Liver (tissue), 9 donors: Measurements from ENCODE around the gene TMEM269. TPM values are rescaled to one million over a fixed set of nuclear protein-coding genes. Genes with fewer than 3 reads are reported as not detected.

Source experiments
- DNase-seq: peaks from one replicate; pipeline ENCODE4 v3.0.0-alpha.2; 2017; ENCODE audit warnings: low spot score
- H3K27ac ChIP-seq, 2 donors: one replicate each; pipeline ENCODE4 v1.7.0; 2013; ENCODE audit warnings: inconsistent platforms in 2 of 2, low read length in 2 of 2, control low read depth in 1 of 2, low read depth in 1 of 2, mild to moderate bottlenecking in 1 of 2
- H3K27me3 ChIP-seq, 4 donors: one replicate each; pipeline versions ENCODE4 v1.6.1 to v1.7.0; 2013; ENCODE audit warnings: low read length in 3 of 4, inconsistent platforms in 1 of 4, mild to moderate bottlenecking in 1 of 4, moderate library complexity in 1 of 4; ENCODE audit not compliant: control insufficient read depth in 4 of 4, insufficient read depth in 4 of 4
- H3K36me3 ChIP-seq, 4 donors: one replicate each; pipeline versions ENCODE4 v1.6.1 to v1.7.0; 2013; ENCODE audit warnings: low read length in 3 of 4, mild to moderate bottlenecking in 3 of 4, low read depth in 1 of 4, moderate library complexity in 1 of 4; ENCODE audit not compliant: control insufficient read depth in 4 of 4, insufficient read depth in 3 of 4
- H3K4me1 ChIP-seq, 4 donors: one replicate each; pipeline versions ENCODE4 v1.6.1 to v1.7.0; 2013; ENCODE audit warnings: low read length in 3 of 4, mild to moderate bottlenecking in 3 of 4, moderate library complexity in 1 of 4; ENCODE audit not compliant: control insufficient read depth in 4 of 4, insufficient read depth in 4 of 4
- H3K4me3 ChIP-seq, 3 donors: one replicate each; pipeline versions ENCODE4 v1.6.1 to v1.7.0; 2013; ENCODE audit warnings: low read length in 3 of 3, control low read depth in 1 of 3, low read depth in 1 of 3, mild to moderate bottlenecking in 1 of 3
- H3K9ac ChIP-seq, 2 donors: one replicate each; pipeline ENCODE4 v1.7.0; 2013; ENCODE audit warnings: low read length in 2 of 2, mild to moderate bottlenecking in 2 of 2, moderate library complexity in 2 of 2, control low read depth in 1 of 2, low read depth in 1 of 2
- H3K9me3 ChIP-seq, 4 donors: one replicate each; pipeline versions ENCODE4 v1.6.1 to v1.7.0; 2013; ENCODE audit warnings: low read length in 3 of 4; ENCODE audit not compliant: control insufficient read depth in 4 of 4
- ATF3 ChIP-seq: IDR thresholded peaks from 2 replicates; pipeline ENCODE4 v1.6.1; 2016; ENCODE audit warnings: antibody characterized with exemption
- CTCF ChIP-seq: fragments of 150-350 bp; IDR thresholded peaks from 2 replicates; pipeline ENCODE4 v1.5.1; 2017; ENCODE audit warnings: improper control_type of control experiment, low read depth, low read length; ENCODE audit not compliant: missing input control
- EGR1 ChIP-seq, 2 donors: IDR thresholded peaks; 2 replicates each; pipeline ENCODE4 v1.6.1; 2016 to 2018; ENCODE audit warnings: antibody characterized with exemption in 2 of 2, low read depth in 2 of 2
- FOXA1 ChIP-seq: IDR thresholded peaks from 2 replicates; pipeline ENCODE4 v1.6.1; 2016; ENCODE audit warnings: antibody characterized with exemption
- FOXA2 ChIP-seq: IDR thresholded peaks from 2 replicates; pipeline ENCODE4 v1.6.1; 2016; ENCODE audit warnings: antibody characterized with exemption
- GABPA ChIP-seq, 2 donors: IDR thresholded peaks in 1 of 2; conservative IDR thresholded peaks in 1 of 2; 2 replicates each; pipeline ENCODE4 v1.6.1; 2016; ENCODE audit warnings: antibody characterized with exemption in 2 of 2, mild to moderate bottlenecking in 1 of 2, moderate library complexity in 1 of 2
- HNF4A ChIP-seq, 2 donors: conservative IDR thresholded peaks; 2 replicates each; pipeline ENCODE4 v1.6.1; 2016; ENCODE audit warnings: antibody characterized with exemption in 2 of 2, mild to moderate bottlenecking in 2 of 2
- HNF4G ChIP-seq: IDR thresholded peaks from 2 replicates; pipeline ENCODE4 v1.6.1; 2016; ENCODE audit warnings: antibody characterized with exemption
- JUND ChIP-seq, 2 donors: IDR thresholded peaks; 2 replicates each; pipeline ENCODE4 v1.6.1; 2016; ENCODE audit warnings: antibody characterized with exemption in 2 of 2
- NR2F2 ChIP-seq: IDR thresholded peaks from 2 replicates; pipeline ENCODE4 v1.6.1; 2016; ENCODE audit warnings: antibody characterized with exemption
- RAD21 ChIP-seq, 2 donors: IDR thresholded peaks; 2 replicates each; pipeline ENCODE4 v1.6.1; 2016; ENCODE audit warnings: antibody characterized with exemption in 2 of 2, mild to moderate bottlenecking in 2 of 2
- REST ChIP-seq: IDR thresholded peaks from 2 replicates; pipeline ENCODE4 v1.6.1; 2016; ENCODE audit warnings: antibody characterized with exemption, mild to moderate bottlenecking
- RXRA ChIP-seq, 2 donors: IDR thresholded peaks; 2 replicates each; pipeline ENCODE4 v1.6.1; 2017 to 2018; ENCODE audit warnings: antibody characterized with exemption in 2 of 2, mild to moderate bottlenecking in 1 of 2
- SP1 ChIP-seq: IDR thresholded peaks from 2 replicates; pipeline ENCODE4 v1.6.1; 2018; ENCODE audit warnings: antibody characterized with exemption, mild to moderate bottlenecking
- TAF1 ChIP-seq: conservative IDR thresholded peaks from 2 replicates; pipeline ENCODE4 v1.6.1; 2016; ENCODE audit warnings: antibody characterized with exemption, mild to moderate bottlenecking
- YY1 ChIP-seq: IDR thresholded peaks from 2 replicates; pipeline ENCODE4 v1.6.1; 2016; ENCODE audit warnings: antibody characterized with exemption, mild to moderate bottlenecking
- ZBTB33 ChIP-seq: IDR thresholded peaks from 2 replicates; pipeline ENCODE4 v1.6.1; 2016; ENCODE audit warnings: antibody characterized with exemption
- WGBS: extraction: QIAGEN DNeasy Blood & Tissue Kit; methylation state at CpG from one replicate; pipeline ENCODE4 v1.1.7; 2013; 5-methylcytosine and 5-hydroxymethylcytosine counted together
- polyA plus RNA-seq, 2 donors: library from polyadenylated mRNA; stranded (reverse) in 1 of 2; unstranded in 1 of 2; fragments of 200-250 nt in 1 of 2; fragments of >200 nt in 1 of 2; fragmentation: Nextera tagmentation in 1 of 2; extraction: Ambion mirVana in 1 of 2; gene quantifications; one replicate each; pipeline versions ENCODE4 v1.2.1 to v1.2.3, GENCODE V29; 2013 to 2015
- total RNA-seq, 2 donors: library from RNA; depleted of rRNA; stranded (reverse); fragments of >200 nt; gene quantifications; one replicate each; pipeline ENCODE4 v1.2.3, GENCODE V29; 2014
- TF ChIP-seq, protein P1 (sequence below): IDR thresholded peaks from 2 replicates; pipeline ENCODE4 v1.6.1; 2016; ENCODE audit warnings: antibody characterized with exemption
- donor health status: healthy.
- donor health status: healthy.
- donor health status: healthy.
- donor health status: healthy.
- donor health status: healthy.

Gene TMEM269
- total and polyA plus RNA-seq, 4 donors = 0.05 to 0.08 TPM; not detected in 2

DNA sequence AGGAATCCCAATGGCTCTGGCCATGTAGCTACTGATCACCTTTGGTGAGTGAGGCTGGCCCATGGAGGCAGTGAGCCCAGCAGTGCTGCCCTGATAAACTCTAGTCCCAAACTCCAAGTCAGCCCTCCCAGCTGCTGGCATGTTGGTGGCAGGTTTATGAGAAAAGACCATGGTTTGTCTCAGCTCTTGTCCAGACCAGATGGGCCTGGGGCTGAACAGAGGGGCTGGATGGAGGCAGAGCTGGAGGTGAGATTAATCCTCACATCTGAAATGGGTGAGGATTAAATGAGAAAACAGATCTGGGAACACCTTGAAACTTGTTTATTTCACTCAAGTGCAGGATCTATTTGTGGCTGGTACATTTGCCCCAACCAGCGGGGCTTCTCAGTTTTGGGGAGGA is 3.2 kb downstream of the TMEM269 start:
- peaks cover 0 to 10% (median 2%) of the 10 kb centered on the region in 4 donors for H3K4me1 ChIP-seq
- no peak for TF ChIP-seq FOXA1
- no peak for TF ChIP-seq SP1
- TF ChIP-seq, protein P1, sequence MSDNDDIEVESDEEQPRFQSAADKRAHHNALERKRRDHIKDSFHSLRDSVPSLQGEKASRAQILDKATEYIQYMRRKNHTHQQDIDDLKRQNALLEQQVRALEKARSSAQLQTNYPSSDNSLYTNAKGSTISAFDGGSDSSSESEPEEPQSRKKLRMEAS = no peak
- no peak for TF ChIP-seq HNF4G
- no peak for TF ChIP-seq ATF3
- TF ChIP-seq ZBTB33 = no peak
- no peak for TF ChIP-seq REST
- no peak for TF ChIP-seq YY1
- no peak for TF ChIP-seq CTCF
- TF ChIP-seq RAD21 (IDR thresholded peaks at IDR 0.05) = no peak
- no peak for TF ChIP-seq TAF1
- no peak for TF ChIP-seq JUND (IDR thresholded peaks at IDR 0.05)
- TF ChIP-seq EGR1 (IDR thresholded peaks at IDR 0.05; ENCODE audit: low read depth in 2 of 2) = no peak
- no peak for TF ChIP-seq GABPA (IDR thresholded peaks at IDR 0.05 in 1 of 2, conservative IDR thresholded peaks at IDR 0.05 in 1 of 2)
- TF ChIP-seq NR2F2 = no peak
- TF ChIP-seq FOXA2 = no peak
- no peak for TF ChIP-seq HNF4A (conservative IDR thresholded peaks at IDR 0.05)
- H3K4me3 ChIP-seq = no peak overlapping the region
- peaks cover 0 to 4% (median 1%) of the 10 kb centered on the region in 4 donors for H3K36me3 ChIP-seq
- no peaks in the 10 kb centered on the region for H3K9me3 ChIP-seq
- WGBS = 98% methylated on average over 1 of the region's 1 CpG
- no peak for DNase-seq
- no peak overlapping the region for H3K27ac ChIP-seq
- no peak overlapping the region for H3K9ac ChIP-seq
- H3K27me3 ChIP-seq = no peaks in the 10 kb centered on the region

GRCh38 chr1:42793824-42794223 is 9.0 kb downstream of the TMEM269 start:
- no peaks in the 10 kb centered on the region for H3K4me1 ChIP-seq
- no peak for TF ChIP-seq GABPA (IDR thresholded peaks at IDR 0.05 in 1 of 2, conservative IDR thresholded peaks at IDR 0.05 in 1 of 2)
- TF ChIP-seq REST = no peak
- no peak for TF ChIP-seq RXRA (IDR thresholded peaks at IDR 0.05)
- TF ChIP-seq TAF1 = no peak
- TF ChIP-seq FOXA1 = no peak
- no peaks in the 10 kb centered on the region for H3K36me3 ChIP-seq
- no peak overlapping the region for H3K27ac ChIP-seq
- DNase-seq = no peak
- no peak overlapping the region for H3K4me3 ChIP-seq
- 90% methylated on average over 2 of the region's 2 CpGs for WGBS
- no peaks in the 10 kb centered on the region for H3K9me3 ChIP-seq
- no peaks in the 10 kb centered on the region for H3K27me3 ChIP-seq
- H3K9ac ChIP-seq = no peak overlapping the region
